HG02610 (cell line): ENCODE measurements around the gene SPARC.

Source experiments
- ATAC-seq: cut with Tn5 transposase; IDR thresholded peaks from one replicate; pipeline ENCODE4 v1.9.1; 2021; ENCODE audit warnings: mild to moderate bottlenecking, moderate library complexity; ENCODE audit not compliant: unreplicated experiment

SPARC gene

DNA sequence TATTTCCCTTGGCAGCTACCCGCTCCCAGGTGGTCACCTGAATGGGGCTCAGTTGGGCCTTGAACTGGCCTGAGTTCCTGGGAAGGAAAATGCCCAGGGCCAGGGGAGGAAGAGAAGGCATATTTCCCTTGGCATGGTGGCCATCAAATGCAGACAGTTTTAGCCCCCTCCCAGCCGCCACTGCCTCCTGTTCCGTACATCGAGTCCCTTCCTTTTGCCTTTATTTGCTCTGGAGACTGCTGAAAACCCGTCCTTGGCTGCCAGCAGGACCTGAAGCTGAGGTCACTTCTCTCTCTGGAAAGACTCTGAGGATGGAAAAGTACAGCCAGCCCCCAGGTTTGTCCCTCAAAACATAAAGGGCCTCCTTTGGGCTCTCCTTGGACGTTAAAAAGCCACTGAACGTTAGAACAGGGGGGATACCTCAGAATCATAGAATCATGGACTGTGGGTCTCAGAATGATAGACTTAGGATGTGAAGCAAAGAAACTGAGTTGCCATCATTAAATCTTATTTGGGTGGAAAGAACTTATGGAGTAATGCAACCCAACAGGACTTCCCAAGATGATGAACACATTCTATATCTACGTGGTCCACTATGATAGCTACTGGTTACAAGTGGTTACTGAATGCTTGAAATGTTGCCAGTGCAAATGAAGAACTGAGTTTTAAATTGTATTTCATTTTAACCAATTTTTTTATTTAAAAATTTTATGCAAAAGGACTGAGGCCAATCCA is 7.1 kb downstream of the SPARC start:
- no peak for ATAC-seq

DNA sequence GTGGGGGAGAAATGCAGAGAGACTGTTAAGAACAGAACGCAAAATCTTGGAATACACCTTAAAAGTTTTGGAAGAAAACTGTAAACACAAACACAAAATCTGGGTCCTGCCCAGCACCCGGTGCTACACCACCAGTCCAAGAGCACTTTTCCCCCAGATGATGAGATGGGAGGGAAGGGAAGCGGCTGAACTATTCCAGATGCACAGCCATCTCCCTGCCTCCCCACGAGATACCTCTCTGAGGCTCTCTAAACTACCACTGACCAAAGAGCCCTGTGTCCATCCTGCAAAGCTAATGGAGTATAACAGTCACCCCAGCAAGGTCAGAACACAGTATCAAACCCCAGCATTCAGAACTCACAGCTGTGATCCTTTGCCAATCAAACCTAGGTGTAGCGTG is 8.0 kb downstream of the SPARC start:
- no peak for ATAC-seq

DNA sequence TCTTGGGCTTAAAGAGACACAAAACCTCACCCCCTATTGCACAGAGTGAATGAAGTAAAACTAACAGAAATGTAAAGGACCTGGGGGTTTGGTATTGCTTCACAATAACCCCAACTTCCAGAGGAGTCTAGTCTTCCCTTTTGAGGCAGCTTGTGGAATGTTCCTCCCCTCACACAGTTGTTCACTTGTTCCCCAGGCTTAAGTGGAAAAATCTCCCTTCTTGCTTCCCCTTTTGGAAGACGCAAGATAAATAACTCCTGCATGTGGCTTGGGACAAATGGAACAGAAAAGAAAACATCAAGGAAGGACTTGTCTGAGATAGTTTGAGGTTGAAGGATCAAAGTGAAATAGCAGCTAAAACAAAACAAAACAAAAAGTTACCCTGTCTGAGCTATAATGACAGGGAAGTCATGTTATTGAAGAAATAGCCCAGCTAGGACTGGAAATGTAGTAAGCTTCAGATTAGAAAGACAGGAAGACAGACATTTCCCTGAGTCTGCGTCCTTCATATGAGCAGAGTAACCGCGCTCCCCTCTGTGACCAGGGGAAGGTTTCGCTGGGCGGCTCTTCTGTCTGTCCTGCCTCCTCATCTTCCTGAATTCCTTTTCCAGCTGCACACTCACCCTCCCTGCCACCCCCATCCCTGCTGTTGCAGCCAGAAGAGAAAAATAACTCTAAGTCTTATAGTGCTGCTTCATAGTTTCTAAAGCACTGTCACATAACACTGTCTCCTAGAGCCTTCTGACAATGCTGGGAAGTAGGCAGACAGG is 8.8 kb downstream of the SPARC start:
- ATAC-seq = peak; percentile 31

DNA sequence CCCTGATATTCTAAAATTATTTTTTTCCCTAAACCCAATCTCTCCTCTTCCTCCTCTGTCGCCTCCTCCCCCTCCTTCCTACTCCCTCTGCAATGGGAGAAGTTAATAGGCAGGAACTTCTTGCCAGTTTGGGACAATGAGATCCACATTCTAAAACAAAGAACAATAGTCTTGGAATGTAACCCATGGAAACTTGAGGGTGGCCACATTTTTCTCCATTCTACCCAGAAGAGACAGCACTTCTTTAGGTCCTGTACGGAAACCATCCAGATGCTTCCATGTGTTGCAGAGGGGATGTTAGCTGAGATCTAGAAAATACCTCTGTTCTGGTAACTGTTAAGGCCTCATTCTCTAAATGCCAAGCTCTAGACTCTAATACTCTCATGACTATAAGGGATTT is 10.0 kb downstream of the SPARC start:
- no peak for ATAC-seq

DNA sequence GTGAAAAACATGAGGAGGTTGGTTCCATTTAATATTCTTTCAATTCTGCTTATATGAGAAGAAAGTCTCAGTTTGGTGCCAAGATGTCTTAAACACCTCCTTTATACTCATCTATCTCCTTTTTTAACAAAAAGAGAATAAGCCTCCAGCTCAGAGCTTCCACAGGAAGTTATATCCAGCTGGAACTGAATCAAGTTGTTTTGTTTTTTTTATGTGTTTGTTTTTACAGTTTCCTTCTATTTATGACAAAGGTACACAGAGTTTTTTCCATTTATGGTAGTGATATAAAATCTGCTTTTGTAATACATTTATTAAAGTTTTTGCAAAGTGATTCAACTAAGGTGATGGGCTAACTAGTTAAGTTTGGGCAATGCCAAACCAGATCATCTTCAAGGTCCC is 10.4 kb downstream of the SPARC start:
- ATAC-seq = no peak

DNA sequence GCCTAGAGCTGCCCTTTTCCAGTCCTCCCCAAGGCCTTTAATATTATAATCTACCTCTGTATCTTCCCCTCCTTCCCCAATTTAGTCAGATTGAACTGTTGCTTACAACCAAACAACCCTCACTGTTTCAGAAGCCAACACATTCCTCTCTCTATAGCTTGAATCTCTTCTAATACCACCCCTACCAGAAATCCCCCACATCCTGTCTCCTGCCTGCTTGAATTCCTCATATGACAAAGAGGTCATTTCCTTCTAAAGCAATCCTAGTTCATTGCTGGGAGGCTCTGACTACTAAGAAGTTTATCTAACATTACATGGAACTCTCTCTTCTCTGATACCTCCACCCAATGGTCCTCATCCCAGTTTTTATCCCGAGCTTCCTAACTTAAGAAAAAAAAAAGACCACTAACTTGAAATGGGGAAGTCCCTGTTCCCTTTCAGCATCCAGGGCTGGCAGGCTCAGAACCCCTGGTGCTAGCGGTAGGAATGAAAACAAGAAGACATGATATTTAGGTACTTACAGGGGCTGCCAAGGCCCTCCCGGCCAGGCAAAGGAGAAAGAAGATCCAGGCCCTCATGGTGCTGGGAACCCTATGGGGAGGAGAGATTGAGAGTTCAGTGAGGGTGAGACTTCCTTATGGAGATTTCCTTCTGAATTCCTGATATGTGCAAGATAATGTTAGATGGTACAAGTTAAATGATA is 11.0 kb downstream of the SPARC start:
- peak; percentile 81 for ATAC-seq

DNA sequence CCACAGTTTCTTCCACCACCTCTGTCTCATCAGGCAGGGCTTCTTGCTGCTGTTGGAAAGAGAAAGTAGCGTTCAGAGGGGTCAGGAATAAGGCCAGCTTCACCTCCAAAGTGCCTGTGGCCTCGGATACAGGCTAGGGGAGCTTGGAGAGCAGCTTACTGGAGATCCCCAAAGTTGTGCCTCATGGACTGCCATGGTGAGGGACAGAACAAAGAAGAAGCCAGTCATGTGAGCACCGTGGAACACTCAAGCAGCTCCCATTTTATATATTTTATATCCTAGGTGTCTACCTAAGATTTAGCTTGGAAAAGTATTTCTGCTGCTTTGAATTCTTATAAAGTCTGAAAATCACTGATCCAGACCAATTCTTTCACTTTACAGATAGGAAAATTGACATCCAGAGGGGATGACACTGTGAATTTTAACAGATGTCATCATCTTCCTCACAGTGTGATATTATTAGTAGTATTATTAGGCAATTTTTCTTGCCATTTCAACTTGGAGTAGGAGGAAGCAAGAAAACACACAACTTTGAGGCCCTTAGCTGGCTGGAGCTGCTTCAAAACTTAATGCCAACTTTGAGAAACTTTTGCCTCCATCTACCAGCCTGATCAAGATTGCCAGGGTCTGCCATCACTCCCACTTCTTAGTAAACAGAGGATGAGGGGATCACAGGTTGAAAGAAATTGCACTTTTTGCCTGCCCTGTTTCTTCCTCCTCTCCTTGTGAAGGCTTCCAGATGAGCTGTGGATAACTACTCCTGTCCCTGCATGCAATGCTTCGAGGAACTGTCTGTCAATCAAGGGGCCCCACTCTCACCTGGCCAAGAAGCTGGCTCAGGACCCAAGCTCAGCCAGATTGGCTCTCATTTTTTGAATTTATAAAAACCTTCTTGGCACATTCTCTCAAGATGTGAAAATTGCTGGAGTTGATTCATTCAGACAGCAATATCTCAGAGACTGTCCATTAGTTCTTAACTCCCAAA is 11.8 kb downstream of the SPARC start:
- ATAC-seq = no peak

DNA sequence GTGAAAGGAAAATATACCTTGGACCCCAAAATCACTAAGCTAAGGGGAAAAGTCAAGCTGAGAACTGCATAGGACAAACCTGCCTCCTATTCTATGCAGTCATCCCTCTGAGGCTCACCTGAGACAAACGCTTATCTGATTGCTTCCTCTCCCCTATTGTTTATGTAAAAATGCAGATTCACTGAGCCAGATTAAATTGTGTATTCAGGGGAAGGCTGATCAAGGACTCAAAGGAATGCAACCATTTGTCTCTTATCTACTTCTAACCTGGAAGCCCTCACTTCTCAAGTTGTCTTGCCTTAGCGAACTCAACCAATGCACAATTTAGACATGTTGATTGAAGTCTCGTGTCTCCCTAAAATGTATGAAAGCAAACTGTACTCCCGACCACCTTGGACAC is 13.3 kb downstream of the SPARC start:
- ATAC-seq = no peak

DNA sequence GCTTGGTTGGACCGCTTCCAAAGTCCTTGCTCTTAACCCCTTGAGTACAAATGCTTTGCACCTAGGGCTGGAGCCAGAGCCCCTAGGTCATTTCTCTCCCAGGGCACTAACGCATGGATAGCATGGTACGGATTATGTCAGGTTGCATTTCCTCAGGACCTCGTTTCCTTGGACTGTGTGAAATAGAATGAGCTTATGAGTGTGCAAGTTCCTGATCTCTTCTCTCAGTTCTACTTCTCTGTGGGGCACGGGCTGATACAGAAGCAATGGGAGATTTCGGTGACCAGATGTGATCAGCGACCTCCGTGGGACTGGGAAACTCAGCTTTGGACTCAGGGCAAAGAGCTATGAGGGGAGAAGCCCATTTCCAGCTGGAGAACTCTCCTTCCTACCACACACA is 14.2 kb downstream of the SPARC start:
- no peak for ATAC-seq

DNA sequence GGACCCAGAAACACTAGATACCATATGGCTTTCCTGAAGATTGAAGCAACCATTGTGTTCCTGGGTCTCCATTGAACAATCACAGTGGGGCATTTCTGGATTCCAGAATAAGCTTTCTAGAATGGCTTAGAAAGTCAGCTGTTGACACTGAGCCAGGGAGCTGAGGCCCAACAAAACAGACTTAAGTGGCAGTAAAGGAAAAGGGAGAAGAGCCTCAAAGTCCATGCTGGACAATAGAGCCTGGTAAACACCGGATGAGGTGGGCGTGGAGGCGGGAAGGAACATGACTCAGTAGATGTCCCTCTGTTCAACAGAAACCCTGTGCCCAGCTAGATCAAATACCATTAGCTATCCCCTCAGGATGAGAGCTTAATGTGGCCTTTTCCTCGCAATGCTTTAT is 14.8 kb downstream of the SPARC start:
- ATAC-seq = no peak

DNA sequence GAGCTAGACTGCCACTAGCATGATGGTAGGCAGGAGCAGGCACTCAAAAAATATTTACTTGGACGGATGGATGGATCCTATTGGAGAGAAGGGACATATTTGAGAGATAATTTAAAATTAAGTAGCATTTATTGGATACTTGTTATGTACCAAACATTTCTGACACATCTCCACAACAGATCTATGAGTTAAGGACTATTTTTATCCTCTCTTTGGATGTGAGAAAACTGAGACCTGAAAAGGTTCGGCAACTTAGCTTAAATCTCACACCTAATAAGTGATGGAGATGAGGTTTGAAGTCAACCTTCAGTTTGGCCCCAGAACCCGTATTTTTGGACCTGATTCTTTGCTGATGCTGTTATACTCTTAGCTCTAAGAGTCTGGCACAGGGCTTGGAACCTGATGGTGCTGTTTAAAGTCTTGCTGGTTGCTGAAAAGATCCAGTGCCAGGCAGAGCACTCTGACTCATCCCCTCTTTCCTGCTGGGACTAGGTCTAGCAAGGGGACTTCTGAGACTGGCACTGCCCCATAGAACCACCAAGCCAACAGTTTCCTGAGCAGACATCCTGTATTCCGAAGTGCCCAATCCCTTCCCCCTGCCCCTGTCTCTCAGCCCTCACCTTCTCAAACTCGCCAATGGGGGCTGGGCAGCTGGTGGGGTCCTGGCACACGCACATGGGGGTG is 15.6 kb downstream of the SPARC start:
- ATAC-seq = no peak

DNA sequence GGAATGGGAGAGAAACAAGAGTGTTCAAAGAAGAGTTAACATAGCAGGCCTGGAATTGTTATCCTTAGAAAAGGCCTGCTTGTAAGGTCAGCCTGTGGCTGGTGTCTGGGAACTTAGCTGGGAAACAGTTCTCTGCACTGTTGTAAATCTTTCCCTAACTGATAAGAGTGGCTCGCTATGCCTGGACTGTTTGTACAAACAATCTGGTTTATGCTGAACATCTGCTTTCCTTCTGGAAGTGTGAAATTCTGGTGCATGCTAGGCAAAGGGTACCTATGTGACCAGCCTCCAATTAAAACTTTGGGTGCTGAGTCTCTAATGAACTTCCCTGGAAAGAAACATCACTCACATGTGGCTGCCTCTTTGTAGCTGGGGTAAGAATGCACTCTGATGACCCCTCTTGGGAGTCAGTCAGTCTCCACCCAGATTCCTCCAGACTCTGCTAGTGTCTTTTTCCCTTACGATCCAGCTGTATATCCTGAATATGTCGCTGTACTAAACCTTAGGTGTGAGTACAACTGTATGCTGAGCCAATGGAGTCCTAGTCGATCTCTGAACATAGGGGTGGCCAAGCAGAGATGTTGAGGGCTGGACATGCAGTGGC is 16.5 kb downstream of the SPARC start:
- ATAC-seq = no peak

DNA sequence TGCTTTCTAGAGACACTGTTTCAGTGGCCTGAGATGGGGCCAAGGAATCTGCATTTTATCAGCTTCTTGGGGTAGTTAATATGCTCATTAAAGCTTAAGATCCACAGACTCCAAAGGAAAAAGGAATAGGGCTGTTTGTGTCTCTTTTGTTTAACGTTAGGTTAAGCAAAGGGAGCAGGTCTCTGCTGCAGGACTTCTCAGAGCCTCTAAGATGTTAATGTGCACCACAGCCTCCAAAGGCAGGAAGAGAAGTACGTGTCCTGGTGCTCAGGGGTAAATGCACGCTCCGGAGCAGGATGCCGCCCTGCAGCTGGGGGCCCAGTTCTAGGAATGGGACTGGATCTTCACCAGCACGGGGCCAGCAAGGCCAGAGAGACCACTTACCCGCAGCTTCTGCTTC is 19.6 kb downstream of the SPARC start:
- no peak for ATAC-seq

DNA sequence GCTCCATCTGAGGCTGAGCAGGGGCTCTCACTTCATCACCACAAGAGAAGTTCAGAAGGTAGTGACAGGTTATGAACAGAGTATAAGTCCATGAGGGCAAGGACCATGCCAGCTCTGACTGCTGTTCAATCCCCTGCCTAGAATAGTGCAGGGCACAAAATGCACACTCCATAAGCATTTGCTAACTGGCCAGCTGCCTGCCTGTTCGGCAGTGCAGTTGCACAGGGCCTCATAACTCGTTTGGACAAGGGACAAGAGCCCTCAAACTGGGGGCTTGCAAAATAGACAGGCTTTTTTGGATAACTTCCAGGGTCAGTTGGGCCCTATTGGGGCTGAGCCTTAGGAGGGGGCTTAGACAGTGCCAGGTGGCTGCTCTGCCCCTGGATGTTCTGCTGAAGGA is 21.1 kb downstream of the SPARC start:
- no peak for ATAC-seq

DNA sequence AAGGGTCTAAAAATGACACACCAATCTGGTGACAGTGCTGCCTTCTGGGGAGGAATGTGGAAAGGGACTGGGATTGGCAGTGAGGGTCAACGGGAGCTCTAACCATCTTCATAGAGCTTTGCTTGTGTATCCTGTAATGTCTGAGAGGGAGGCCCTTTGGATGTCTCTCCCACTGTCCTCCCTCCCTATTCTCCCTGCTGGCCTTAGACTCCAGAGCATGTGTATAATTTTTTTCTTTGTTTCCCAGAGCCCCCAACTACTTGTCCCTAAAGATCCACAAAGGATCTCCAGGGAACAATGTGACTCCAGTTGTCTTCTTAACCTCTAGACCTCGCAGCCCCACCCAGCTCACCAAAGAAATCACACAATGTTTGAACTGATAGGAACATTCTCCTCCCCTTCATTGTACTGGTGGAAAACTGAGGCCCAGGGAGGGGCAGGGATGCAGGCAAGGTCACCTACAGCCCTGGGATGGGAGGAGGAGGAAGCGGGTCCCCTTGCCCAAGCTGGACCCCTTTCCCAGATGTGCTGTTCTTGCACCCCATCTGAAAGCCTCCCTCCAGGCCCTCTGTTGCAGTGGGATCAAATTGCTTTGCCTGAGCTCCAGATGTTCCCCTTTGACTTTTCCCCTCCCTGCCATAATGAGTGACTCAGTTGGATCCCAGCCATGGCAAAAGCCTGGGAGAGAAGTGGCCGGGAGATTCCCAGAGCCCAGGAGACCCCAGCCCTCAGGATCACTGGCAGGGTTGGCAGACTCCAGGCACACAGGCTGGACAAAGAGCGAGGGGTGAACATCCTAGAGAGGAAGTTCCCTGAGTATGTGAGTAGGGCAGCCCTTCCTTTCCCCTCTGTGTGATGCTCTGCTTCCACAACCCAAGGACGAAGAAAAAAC is 21.8 kb downstream of the SPARC start:
- ATAC-seq = no peak

DNA sequence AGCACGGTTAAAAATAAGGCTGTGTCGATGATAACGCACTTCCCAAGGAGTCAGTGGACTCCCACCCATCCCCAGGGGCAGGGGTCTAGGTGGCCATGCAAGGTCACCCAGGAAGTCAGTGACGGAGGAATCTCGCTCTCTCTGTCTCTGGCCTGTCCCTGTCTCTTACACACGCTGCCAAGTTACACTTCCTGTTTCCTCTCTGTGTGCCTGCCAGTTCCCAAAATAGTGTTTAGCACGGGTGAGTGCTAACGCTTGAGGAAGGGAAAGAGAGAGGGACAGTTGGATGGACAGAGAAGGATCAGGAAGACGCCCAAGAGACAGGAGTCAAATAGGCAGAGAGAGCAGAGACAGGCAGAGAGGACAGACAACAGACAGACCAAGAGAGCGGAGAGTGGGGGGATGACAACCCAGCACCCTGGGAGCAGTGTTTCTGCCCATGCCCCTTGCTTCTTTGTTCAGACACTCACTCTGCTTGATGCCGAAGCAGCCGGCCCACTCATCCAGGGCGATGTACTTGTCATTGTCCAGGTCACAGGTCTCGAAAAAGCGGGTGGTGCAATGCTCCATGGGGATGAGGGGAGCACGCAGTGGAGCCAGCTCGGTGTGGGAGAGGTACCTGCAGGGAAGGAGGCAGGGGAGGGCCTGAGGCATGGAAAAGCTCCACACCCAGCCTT is 23.0 kb downstream of the SPARC start:
- no peak for ATAC-seq

DNA sequence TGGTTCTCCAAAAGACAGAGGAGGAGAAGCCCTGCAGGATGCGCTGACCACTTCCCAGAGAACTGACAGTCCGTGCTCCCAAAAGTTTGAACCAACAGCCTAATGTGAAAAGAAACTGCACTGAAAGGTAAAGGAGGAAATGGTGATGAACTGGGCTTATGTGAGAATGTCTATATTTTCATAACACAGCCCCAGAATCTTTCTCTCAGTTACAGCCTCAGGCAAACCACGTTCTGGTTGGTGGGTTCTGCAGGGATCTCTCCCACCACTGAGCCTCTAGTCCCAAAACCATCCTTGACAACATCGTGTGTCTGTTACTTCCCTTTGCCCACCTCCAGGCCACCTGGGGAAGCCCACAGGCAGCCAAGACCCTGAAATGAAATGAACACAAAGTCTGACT is 23.9 kb downstream of the SPARC start:
- ATAC-seq = peak; percentile 35
